HepG2 (cell line): ENCODE results near the gene HOXD8. TPM values are rescaled to one million over a fixed set of nuclear protein-coding genes. Genes with fewer than 3 reads are reported as not detected.
A peak's percentile ranks its signal among the peaks of the same experiment; 100 is the strongest.

Experiments
- AGO2 ChIP-seq: fragments of 200-400 bp; formaldehyde crosslinking; optimal IDR thresholded peaks from 2 replicates; pipeline ENCODE3; 2017; ENCODE audit warnings: mild to moderate bottlenecking, low read depth, low read length, moderate library complexity
- GABPB1 ChIP-seq: IDR thresholded peaks from 2 replicates; pipeline ENCODE4 v1.6.1; 2016; ENCODE audit warnings: mild to moderate bottlenecking, missing genetic modification reagents, moderate library complexity, missing compliant biosample characterization
- HMG20B ChIP-seq: conservative IDR thresholded peaks from 2 replicates; pipeline ENCODE4 v1.6.1; 2016; ENCODE audit warnings: missing genetic modification reagents, missing compliant biosample characterization
- JUNB ChIP-seq: sonication (generic); formaldehyde crosslinking; IDR thresholded peaks from 2 replicates; pipeline ENCODE4 v1.8.0; 2022; ENCODE audit warnings: missing genetic modification reagents, mild to moderate bottlenecking, borderline replicate concordance
- KDM2A ChIP-seq: sonication (generic); formaldehyde crosslinking; IDR thresholded peaks from 2 replicates; pipeline ENCODE4 v1.4.0; 2020; ENCODE audit warnings: low read depth, missing genetic modification reagents, borderline replicate concordance
- KDM5A ChIP-seq: fragments of 200-600 bp; sonication (generic); IDR thresholded peaks from 2 replicates; pipeline ENCODE4 v1.7.0; 2018; ENCODE audit warnings: antibody characterized with exemption, mild to moderate bottlenecking, low read length, borderline replicate concordance
- KLF9 ChIP-seq: IDR thresholded peaks from 2 replicates; pipeline ENCODE4 v1.6.1; 2016; ENCODE audit warnings: low read depth
- MAFG ChIP-seq: sonication (generic); formaldehyde crosslinking; IDR thresholded peaks from 2 replicates; pipeline ENCODE4 v1.5.1; 2020; ENCODE audit warnings: mild to moderate bottlenecking, missing genetic modification reagents
- MTF2 ChIP-seq: sonication (generic); formaldehyde crosslinking; IDR thresholded peaks from 2 replicates; pipeline ENCODE4 v1.5.0; 2020; ENCODE audit warnings: missing genetic modification reagents, borderline replicate concordance
- NCOA2 ChIP-seq: sonication (generic); formaldehyde crosslinking; IDR thresholded peaks from 2 replicates; pipeline ENCODE4 v1.8.0; 2022; ENCODE audit warnings: inconsistent platforms
- NFKBIZ ChIP-seq: IDR thresholded peaks from 2 replicates; pipeline ENCODE4 v1.6.1; 2018; ENCODE audit warnings: missing genetic modification reagents, missing compliant biosample characterization
- NR2F1 ChIP-seq, 2 experiments: fragments of 450-650 bp in 1 of 2; formaldehyde crosslinking in 1 of 2; IDR thresholded peaks; 2 replicates each; pipeline versions ENCODE4 v1.5.0 to v1.6.1; 2016 to 2020; ENCODE audit warnings: mild to moderate bottlenecking in 1 of 2, missing compliant biosample characterization in 1 of 2, missing genetic modification reagents in 1 of 2, moderate library complexity in 1 of 2
- SNRNP70 ChIP-seq: fragments of 200-400 bp; formaldehyde crosslinking; IDR thresholded peaks from 2 replicates; pipeline ENCODE4 v1.6.1; 2017; ENCODE audit warnings: mild to moderate bottlenecking, low read depth, low read length, moderate library complexity
- SPEN ChIP-seq: sonication (generic); formaldehyde crosslinking; IDR thresholded peaks from 2 replicates; pipeline ENCODE4 v1.5.1; 2020; ENCODE audit warnings: low read depth, mild to moderate bottlenecking, missing genetic modification reagents
- SRY ChIP-seq: sonication (generic); formaldehyde crosslinking; IDR thresholded peaks from 2 replicates; pipeline ENCODE4 v1.8.0; 2022; ENCODE audit warnings: mild to moderate bottlenecking, missing genetic modification reagents
- ZBTB7B ChIP-seq: sonication (generic); formaldehyde crosslinking; IDR thresholded peaks from 2 replicates; pipeline ENCODE4 v1.4.0; 2020; ENCODE audit warnings: missing genetic modification reagents
- ZFP90 ChIP-seq: sonication (generic); formaldehyde crosslinking; IDR thresholded peaks from 2 replicates; pipeline ENCODE4 v1.8.0; 2022; ENCODE audit warnings: missing genetic modification reagents, mild to moderate bottlenecking, inconsistent platforms, borderline replicate concordance
- ZNF34 ChIP-seq: sonication (generic); formaldehyde crosslinking; IDR thresholded peaks from 2 replicates; pipeline ENCODE4 v1.4.0; 2020; ENCODE audit warnings: mild to moderate bottlenecking, missing genetic modification reagents, borderline replicate concordance
- ZNF547 ChIP-seq: sonication (generic); formaldehyde crosslinking; IDR thresholded peaks from 2 replicates; pipeline ENCODE4 v1.5.1; 2020; ENCODE audit warnings: mild to moderate bottlenecking, missing genetic modification reagents
- ZNF670 ChIP-seq: sonication (generic); formaldehyde crosslinking; IDR thresholded peaks from 2 replicates; pipeline ENCODE4 v1.8.0; 2022; ENCODE audit warnings: mild to moderate bottlenecking, missing genetic modification reagents, borderline replicate concordance
- ZNF7 ChIP-seq: IDR thresholded peaks from 2 replicates; pipeline ENCODE4 v1.6.1; 2016; ENCODE audit warnings: missing biosample characterization, missing genetic modification reagents
- ZNF709 ChIP-seq: sonication (generic); formaldehyde crosslinking; IDR thresholded peaks from 2 replicates; pipeline ENCODE4 v1.5.0; 2020; ENCODE audit warnings: mild to moderate bottlenecking, missing genetic modification reagents
- ZNF788 ChIP-seq: sonication (generic); formaldehyde crosslinking; IDR thresholded peaks from 2 replicates; pipeline ENCODE4 v1.5.0; 2020; ENCODE audit warnings: mild to moderate bottlenecking, missing genetic modification reagents, borderline replicate concordance
- polyA plus RNA-seq, 8 experiments: library from polyadenylated mRNA; depleted of rRNA in 3 of 8; stranded (reverse) in 7 of 8; unstranded in 1 of 8; fragments of >200 nt; fragmentation: Illumina TruSeq in 4 of 8; extraction: Trizol in 4 of 8; gene quantifications; 2 replicates each; pipeline versions ENCODE4 v1.2.1 to v1.2.3, GENCODE V29; 2011 to 2016; ENCODE audit warnings: low read depth in 4 of 8, missing spikeins in 1 of 8, mixed read lengths in 1 of 8; ENCODE audit not compliant: insufficient read depth in 1 of 8
- total RNA-seq, 5 experiments: library from RNA; depleted of rRNA; stranded (reverse); fragments of >200 nt; fragmentation: Illumina TruSeq; extraction: Trizol; gene quantifications; 2 replicates each; pipeline ENCODE4 v1.2.3, GENCODE V29; 2016; ENCODE audit warnings: low read depth in 1 of 5
- TF ChIP-seq, protein P1 (sequence below): sonication (generic); formaldehyde crosslinking; IDR thresholded peaks from 2 replicates; pipeline ENCODE4 v1.9.0; 2022; ENCODE audit warnings: missing genetic modification reagents, mild to moderate bottlenecking, borderline replicate concordance
- TF ChIP-seq, protein P2 (sequence below): sonication (generic); formaldehyde crosslinking; IDR thresholded peaks from 2 replicates; pipeline ENCODE4 v1.4.0; 2020; ENCODE audit warnings: missing genetic modification reagents, mild to moderate bottlenecking, borderline replicate concordance

HOXD8 gene
- total and polyA plus RNA-seq, 2 of the 13 experiments (the other 11 are each of a cell fraction or from before 2014, with no cell fraction given): not detected

DNA sequence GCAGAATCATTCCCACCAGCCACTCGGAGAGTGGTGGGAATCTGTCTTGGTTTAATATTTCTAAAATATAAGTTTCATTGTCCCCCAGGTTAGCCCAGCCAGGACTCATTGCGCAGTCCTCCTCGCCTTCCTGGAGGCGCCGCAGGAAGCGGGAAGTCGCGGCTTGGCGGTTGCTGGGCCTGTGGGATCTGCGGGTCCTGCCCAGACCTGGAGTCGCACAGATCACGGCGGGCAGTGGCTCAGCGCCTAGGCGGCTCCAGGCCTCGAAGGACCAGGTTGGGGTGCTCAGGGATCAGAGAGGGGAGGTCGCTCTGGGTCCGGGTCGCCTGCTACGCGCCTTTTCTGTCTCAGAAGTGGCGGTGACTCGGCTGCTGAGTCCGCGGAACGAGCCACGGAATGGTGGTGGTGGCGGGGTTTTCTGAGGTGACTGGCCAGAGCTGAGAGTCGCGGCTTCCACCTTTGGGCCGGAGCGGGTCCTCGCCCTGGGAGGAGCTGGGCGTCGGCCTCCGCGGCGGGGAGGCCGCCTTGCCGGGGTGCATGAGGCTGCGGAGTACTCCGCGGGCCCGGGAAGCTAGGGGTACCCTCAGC lies 30.3 kb downstream of the HOXD8 start (continued):
- TF ChIP-seq SPEN (CRISPR knock-in tag) (no peak), KDM5A (no peak), ZNF788 (CRISPR knock-in tag) (0 out of 2 replicates have a peak, but pooled peaks have one; percentile 13), ZNF670 (CRISPR knock-in tag) (no peak), NCOA2 (no peak), SRY (CRISPR knock-in tag) (peak; percentile 82; the same call in 1 of the 2 replicates), SNRNP70 (no peak), NR2F1 (CRISPR knock-in tag; IDR thresholded peaks at IDR 0.05) (no peak), MAFG (CRISPR knock-in tag) (peak; percentile 58; the same call in 1 of the 2 replicates), KDM2A (CRISPR knock-in tag) (peak; percentile 33; the same call in 1 of the 2 replicates), GABPB1 (CRISPR knock-in tag) (peak; percentile 49; the same call in 1 of the 2 replicates), HMG20B (CRISPR knock-in tag) (no peak), ZFP90 (CRISPR knock-in tag) (no peak), MTF2 (CRISPR knock-in tag) (peak; percentile 30; the same call in 1 of the 2 replicates), KLF9 (CRISPR knock-in tag) (no peak), ZNF34 (no peak), AGO2 (peak; percentile 37), NFKBIZ (CRISPR knock-in tag) (no peak), ZNF709 (CRISPR knock-in tag) (no peak), ZNF547 (CRISPR knock-in tag) (no peak), ZNF7 (CRISPR knock-in tag) (no peak), ZBTB7B (CRISPR knock-in tag) (no peak), JUNB (CRISPR knock-in tag) (no peak)
- TF ChIP-seq, protein P1, sequence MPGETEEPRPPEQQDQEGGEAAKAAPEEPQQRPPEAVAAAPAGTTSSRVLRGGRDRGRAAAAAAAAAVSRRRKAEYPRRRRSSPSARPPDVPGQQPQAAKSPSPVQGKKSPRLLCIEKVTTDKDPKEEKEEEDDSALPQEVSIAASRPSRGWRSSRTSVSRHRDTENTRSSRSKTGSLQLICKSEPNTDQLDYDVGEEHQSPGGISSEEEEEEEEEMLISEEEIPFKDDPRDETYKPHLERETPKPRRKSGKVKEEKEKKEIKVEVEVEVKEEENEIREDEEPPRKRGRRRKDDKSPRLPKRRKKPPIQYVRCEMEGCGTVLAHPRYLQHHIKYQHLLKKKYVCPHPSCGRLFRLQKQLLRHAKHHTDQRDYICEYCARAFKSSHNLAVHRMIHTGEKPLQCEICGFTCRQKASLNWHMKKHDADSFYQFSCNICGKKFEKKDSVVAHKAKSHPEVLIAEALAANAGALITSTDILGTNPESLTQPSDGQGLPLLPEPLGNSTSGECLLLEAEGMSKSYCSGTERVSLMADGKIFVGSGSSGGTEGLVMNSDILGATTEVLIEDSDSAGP: peak; percentile 41; the same call in 1 of the 2 replicates
- TF ChIP-seq, protein P2, sequence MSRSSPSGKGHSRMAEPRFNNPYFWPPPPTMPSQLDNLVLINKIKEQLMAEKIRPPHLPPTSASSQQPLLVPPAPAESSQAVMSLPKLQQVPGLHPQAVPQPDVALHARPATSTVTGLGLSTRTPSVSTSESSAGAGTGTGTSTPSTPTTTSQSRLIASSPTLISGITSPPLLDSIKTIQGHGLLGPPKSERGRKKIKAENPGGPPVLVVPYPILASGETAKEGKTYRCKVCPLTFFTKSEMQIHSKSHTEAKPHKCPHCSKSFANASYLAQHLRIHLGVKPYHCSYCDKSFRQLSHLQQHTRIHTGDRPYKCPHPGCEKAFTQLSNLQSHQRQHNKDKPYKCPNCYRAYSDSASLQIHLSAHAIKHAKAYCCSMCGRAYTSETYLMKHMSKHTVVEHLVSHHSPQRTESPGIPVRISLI (CRISPR knock-in tag): no peak
